Fibroblast of lung (primary cell): ENCODE results near the gene CUEDC1.

Experiments used
- CTCF ChIP-seq, 2 donors: IDR thresholded peaks in 1 of 2; conservative IDR thresholded peaks in 1 of 2; 1 replicate in 1 of 2; 2 replicates in 1 of 2; pipeline ENCODE4 v1.5.1; 2011 to 2012; ENCODE audit warnings: low read length in 2 of 2, control low read depth in 1 of 2, inconsistent platforms in 1 of 2, low read depth in 1 of 2, mild to moderate bottlenecking in 1 of 2
- EZH2 ChIP-seq: IDR thresholded peaks from 2 replicates; pipeline ENCODE4 v1.5.1; 2012; ENCODE audit warnings: low read length, control low read depth, mild to moderate bottlenecking; ENCODE audit errors: missing control alignments

DNA sequence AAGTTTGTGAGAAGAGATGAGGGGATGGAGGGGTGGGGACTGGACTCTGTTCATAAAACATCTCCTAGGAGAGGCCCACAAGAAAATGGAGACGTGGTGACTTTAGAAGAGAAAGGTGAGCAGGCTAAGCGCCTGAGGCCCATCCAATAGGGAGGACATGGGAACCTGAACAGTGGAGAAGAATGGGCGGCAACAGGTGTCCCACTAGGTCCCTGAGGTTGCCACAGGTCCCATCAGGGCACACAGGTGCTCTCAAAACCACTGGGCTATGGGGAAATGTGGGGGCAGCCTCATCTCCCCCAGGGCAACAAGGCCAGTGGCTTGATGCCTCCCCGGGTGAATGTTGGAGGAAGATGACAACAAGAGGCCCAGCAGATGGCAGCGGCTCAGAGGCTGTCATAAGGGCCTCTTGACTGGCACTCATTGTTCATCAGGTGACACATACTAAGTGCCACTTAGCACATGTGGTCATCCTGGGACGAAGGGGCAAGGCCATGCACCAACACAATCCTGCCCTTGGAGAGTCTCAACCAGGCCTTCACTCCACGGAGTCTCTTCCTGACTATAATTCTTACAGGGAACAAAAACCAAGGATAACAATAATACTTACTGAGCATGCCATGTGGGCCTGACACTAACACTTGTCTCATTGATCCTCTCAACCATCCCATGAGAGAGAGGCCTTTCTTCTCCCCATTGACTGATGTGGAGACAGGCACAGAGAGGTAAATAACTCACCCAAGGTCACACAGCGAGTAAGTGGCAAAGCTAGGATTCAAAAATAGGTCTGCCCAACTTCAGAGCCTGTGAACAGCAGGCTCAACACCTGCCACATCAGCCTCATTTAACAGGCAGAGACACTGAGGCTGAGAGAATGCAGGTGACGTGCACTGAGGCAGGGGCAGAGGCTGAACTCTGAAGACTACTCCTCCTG is 38.0 kb downstream of the CUEDC1 start:
- no peak for TF ChIP-seq CTCF (conservative IDR thresholded peaks at IDR 0.05 in 1 of 2, IDR thresholded peaks at IDR 0.05 in 1 of 2; ENCODE audit: low read depth in 1 of 2, low read length in 2 of 2)
- no peak for TF ChIP-seq EZH2
